Lower leg skin (tissue), 3 donors: ENCODE measurements around the gene PADI4.

ENCODE experiments used
- CTCF ChIP-seq, 3 donors: fragments of 450-650 bp; IDR thresholded peaks; one replicate each; pipeline ENCODE4 v1.5.1; 2016; ENCODE audit warnings: antibody characterized with exemption in 3 of 3, mild to moderate bottlenecking in 3 of 3, moderate library complexity in 2 of 3
- POLR2A ChIP-seq, 2 donors: fragments of 450-650 bp; IDR thresholded peaks; one replicate each; pipeline ENCODE4 v1.6.1; 2016 to 2017; ENCODE audit warnings: antibody characterized with exemption in 2 of 2, mild to moderate bottlenecking in 1 of 2, moderate library complexity in 1 of 2

- TF ChIP-seq POLR2A (IDR thresholded peaks at IDR 0.05): no peak
- no peak for TF ChIP-seq CTCF (IDR thresholded peaks at IDR 0.05)
Measured at GRCh38 chr1:17296086-17296485, 11.9 kb upstream of the PADI4 start.
